ENCODE results near the gene CNGB1. TPM values are rescaled to one million over a fixed set of nuclear protein-coding genes. Genes with fewer than 3 reads are reported as not detected.

CNGB1 gene
- total and polyA plus RNA-seq, 2 of the 13 experiments (the other 11 are each of a cell fraction or from before 2014, with no cell fraction given): 0.02 to 0.15 TPM

GRCh38 chr16:57848181-57848580 is 122.7 kb downstream of the CNGB1 start:
- no peaks in the 10 kb centered on the region for H3K79me2 ChIP-seq (ENCODE audit: insufficient read depth, low read length)
- FAIRE-seq (peak; percentile 8), ATAC-seq (no peak), DNase-seq (ENCODE audit: low spot score) (no peak)
- in situ Hi-C loops (cut with HindIII; ENCODE audit: extremely low pct_ligation_motif_present, low pct_unique_long_range_greater_than_20kb): no loop called here
- no peak overlapping the region for H2AFZ ChIP-seq (ENCODE audit: low read length)
- H3K27me3 ChIP-seq (ENCODE audit: control insufficient read depth in 1 of 2, insufficient read depth in 2 of 2, low read length in 2 of 2): no peaks in the 10 kb centered on the region
- H3K9me3 ChIP-seq (ENCODE audit: low read length): no peaks in the 10 kb centered on the region
- peaks cover 24% of the 10 kb centered on the region for H3K4me1 ChIP-seq (ENCODE audit: insufficient read depth, low read length)
- H4K20me1 ChIP-seq (ENCODE audit: insufficient read depth, low read length): no peaks in the 10 kb centered on the region
- ChIA-PET POLR2A (interaction anchor here (0.6 kb wide), 1 partner anchor 44 kb away, joined by 3 read pairs; no protein-coding TSS in a partner anchor), CTCF (ENCODE audit: low intra/inter-chr PET ratio, low total read pairs) (no interaction called here)
- H3K4me2 ChIP-seq (ENCODE audit: low read depth, low read length): no peak overlapping the region
- H3K4me3 ChIP-seq (replicated peaks in 1 of 3; ENCODE audit: insufficient read depth in 1 of 3, low read depth in 2 of 3, low read length in 3 of 3): no peak overlapping the region
- H3K27ac ChIP-seq (ENCODE audit: extremely low read length, insufficient read depth, low read length): no peak overlapping the region
- WGBS (ENCODE audit: low lambda C conversion rate): 91% methylated on average over 5 of the region's 5 CpGs
- intact Hi-C loops (cut with micrococcal nuclease; ENCODE audit: unreplicated experiment): no loop called here
- no TSS peak for BruUV-seq (replicated peaks)
- H3K36me3 ChIP-seq (replicated peaks in 1 of 2; ENCODE audit: control insufficient read depth in 1 of 2, insufficient read depth in 2 of 2, low read length in 2 of 2): no peaks in the 10 kb centered on the region
- H3K9ac ChIP-seq (ENCODE audit: insufficient read depth, low read depth, low read length): no peak overlapping the region
- no peak for TF ChIP-seq GTF2F1 (IDR thresholded peaks at IDR 0.05; ENCODE audit: low read length)
- no peak for TF ChIP-seq ZHX2 (IDR thresholded peaks at IDR 0.05; ENCODE audit: low read depth)
- TF ChIP-seq ZHX2 (CRISPR knock-in tag; IDR thresholded peaks at IDR 0.05; ENCODE audit: borderline replicate concordance): no peak
- no peak for TF ChIP-seq ZBTB10 (CRISPR knock-in tag; IDR thresholded peaks at IDR 0.05; ENCODE audit: borderline replicate concordance)
- TF ChIP-seq SP5 (CRISPR knock-in tag; IDR thresholded peaks at IDR 0.05; ENCODE audit: borderline replicate concordance, low read depth): no peak
- TF ChIP-seq ISX (CRISPR knock-in tag; conservative IDR thresholded peaks at IDR 0.05): no peak
- no peak for TF ChIP-seq KLF13 (CRISPR knock-in tag; IDR thresholded peaks at IDR 0.05)
- TF ChIP-seq ZNF235 (CRISPR knock-in tag; IDR thresholded peaks at IDR 0.05; ENCODE audit: borderline replicate concordance): no peak
- no peak for TF ChIP-seq ZNF792 (CRISPR knock-in tag; IDR thresholded peaks at IDR 0.05)
- no peak for TF ChIP-seq NCOA5 (CRISPR knock-in tag; IDR thresholded peaks at IDR 0.05)
- no peak for TF ChIP-seq ZNF558 (CRISPR knock-in tag; IDR thresholded peaks at IDR 0.05; ENCODE audit: borderline replicate concordance)

Data from HepG2 (cell line).